Hepatocyte (in vitro differentiated cells): ENCODE measurements around the gene TTBK2. TPM values are rescaled to one million over a fixed set of nuclear protein-coding genes. Genes with fewer than 3 reads are reported as not detected.

Source experiments
- DNase-seq: peaks from one replicate; pipeline ENCODE4 v3.0.0-alpha.2; 2016; ENCODE audit warnings: low spot score
- H2AFZ ChIP-seq: fragments of 200-600 bp; sonication (generic); 2 replicates; pipeline ENCODE4 v1.6.0; 2016; ENCODE audit warnings: antibody characterized with exemption, mild to moderate bottlenecking
- H3K27ac ChIP-seq: fragments of 200-600 bp; sonication (generic); 2 replicates; pipeline ENCODE4 v1.5.1; 2016; ENCODE audit warnings: mild to moderate bottlenecking
- H3K27me3 ChIP-seq: fragments of 200-600 bp; sonication (generic); 2 replicates; pipeline ENCODE4 v1.6.1; 2016
- H3K36me3 ChIP-seq: fragments of 200-600 bp; sonication (generic); replicated peaks from 2 replicates; pipeline ENCODE4 v1.5.1; 2016; ENCODE audit warnings: low read depth; ENCODE audit not compliant: insufficient read depth
- H3K4me1 ChIP-seq: fragments of 200-600 bp; sonication (generic); 2 replicates; pipeline ENCODE4 v1.5.1; 2016; ENCODE audit warnings: mild to moderate bottlenecking, moderate library complexity; ENCODE audit not compliant: insufficient read depth
- H3K4me2 ChIP-seq: fragments of 200-600 bp; sonication (generic); 2 replicates; pipeline ENCODE4 v1.6.0; 2016
- H3K4me3 ChIP-seq: fragments of 200-600 bp; sonication (generic); 2 replicates; pipeline ENCODE4 v1.5.1; 2016; ENCODE audit warnings: mild to moderate bottlenecking
- H3K79me2 ChIP-seq: fragments of 200-600 bp; sonication (generic); 2 replicates; pipeline ENCODE4 v1.6.0; 2017; ENCODE audit warnings: mild to moderate bottlenecking
- H3K9me2 ChIP-seq: fragments of 200-600 bp; sonication (generic); replicated peaks from 2 replicates; pipeline ENCODE4 v1.6.0; 2017; ENCODE audit warnings: mild to moderate bottlenecking; ENCODE audit not compliant: insufficient read depth
- H3K9me3 ChIP-seq: fragments of 200-600 bp; sonication (generic); 2 replicates; pipeline ENCODE4 v1.5.1; 2016; ENCODE audit warnings: low read depth, mild to moderate bottlenecking
- H4K20me1 ChIP-seq: fragments of 200-600 bp; sonication (generic); 2 replicates; pipeline ENCODE4 v1.6.0; 2016; ENCODE audit warnings: mild to moderate bottlenecking; ENCODE audit not compliant: insufficient read depth, poor library complexity, severe bottlenecking
- EZH2 ChIP-seq: fragments of 200-600 bp; sonication (generic); IDR thresholded peaks from 2 replicates; pipeline ENCODE4 v1.6.1; 2016; ENCODE audit warnings: antibody characterized with exemption, mild to moderate bottlenecking, borderline replicate concordance
- EZH2phosphoT487 ChIP-seq: fragments of 200-600 bp; sonication (generic); IDR thresholded peaks from one replicate; pipeline ENCODE4 v1.6.1; 2018; ENCODE audit warnings: antibody characterized with exemption, mild to moderate bottlenecking, low read depth, moderate library complexity; ENCODE audit not compliant: unreplicated experiment, severe bottlenecking
- WGBS: methylation state at CpG from one replicate; pipeline ENCODE4 v1.1.6; 2016; ENCODE audit warnings: low lambda C conversion rate; ENCODE audit errors: missing lambda C conversion rate; 5-methylcytosine and 5-hydroxymethylcytosine counted together
- polyA plus RNA-seq: library from polyadenylated mRNA; unstranded; fragments of >200 nt; fragmentation: Nextera tagmentation; extraction: Ambion mirVana; gene quantifications from 2 replicates; pipeline ENCODE4 v1.2.1, GENCODE V29; 2016
- total RNA-seq: library from RNA; depleted of rRNA; stranded (reverse); fragments of >200 nt; gene quantifications from 2 replicates; pipeline ENCODE4 v1.2.3, GENCODE V29; 2014
- TF ChIP-seq, protein P1 (sequence below): fragments of 200-600 bp; sonication (generic); IDR thresholded peaks from 2 replicates; pipeline ENCODE4 v1.5.1; 2016; ENCODE audit warnings: antibody characterized with exemption, mild to moderate bottlenecking; ENCODE audit not compliant: poor library complexity

TTBK2 gene
- total and polyA plus RNA-seq, 2 experiments from 2014 or later = 3.8 to 8.5 TPM

DNA sequence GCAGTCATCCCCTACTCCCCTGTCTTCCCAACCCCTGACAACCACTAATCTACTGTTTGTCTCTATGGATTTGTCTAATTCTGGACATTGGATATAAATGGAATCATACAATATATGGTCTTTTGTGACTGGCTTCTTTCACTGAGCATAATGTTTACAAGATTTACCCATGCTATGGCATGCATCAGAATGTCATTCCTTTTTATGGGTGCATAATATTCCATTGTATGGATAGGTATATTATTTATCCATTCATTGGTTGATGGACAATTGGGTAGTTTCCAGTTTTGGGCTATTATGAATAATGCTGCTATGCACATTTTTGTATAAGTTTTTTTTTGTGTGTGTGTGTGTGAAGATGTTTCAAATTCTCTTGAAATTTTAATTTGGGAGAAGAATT lies 16.6 kb upstream of the TTBK2 start:
- Histone ChIP-seq H3K27ac (no peak overlapping the region), H3K36me3 (no peaks in the 10 kb centered on the region), H3K9me2 (no peaks in the 10 kb centered on the region), H2AFZ (no peak overlapping the region), H3K4me2 (no peak overlapping the region), H3K79me2 (no peaks in the 10 kb centered on the region), H4K20me1 (no peaks in the 10 kb centered on the region), H3K4me1 (no peaks in the 10 kb centered on the region), H3K4me3 (no peak overlapping the region), H3K27me3 (no peaks in the 10 kb centered on the region), H3K9me3 (no peaks in the 10 kb centered on the region)
- TF ChIP-seq, protein P1, sequence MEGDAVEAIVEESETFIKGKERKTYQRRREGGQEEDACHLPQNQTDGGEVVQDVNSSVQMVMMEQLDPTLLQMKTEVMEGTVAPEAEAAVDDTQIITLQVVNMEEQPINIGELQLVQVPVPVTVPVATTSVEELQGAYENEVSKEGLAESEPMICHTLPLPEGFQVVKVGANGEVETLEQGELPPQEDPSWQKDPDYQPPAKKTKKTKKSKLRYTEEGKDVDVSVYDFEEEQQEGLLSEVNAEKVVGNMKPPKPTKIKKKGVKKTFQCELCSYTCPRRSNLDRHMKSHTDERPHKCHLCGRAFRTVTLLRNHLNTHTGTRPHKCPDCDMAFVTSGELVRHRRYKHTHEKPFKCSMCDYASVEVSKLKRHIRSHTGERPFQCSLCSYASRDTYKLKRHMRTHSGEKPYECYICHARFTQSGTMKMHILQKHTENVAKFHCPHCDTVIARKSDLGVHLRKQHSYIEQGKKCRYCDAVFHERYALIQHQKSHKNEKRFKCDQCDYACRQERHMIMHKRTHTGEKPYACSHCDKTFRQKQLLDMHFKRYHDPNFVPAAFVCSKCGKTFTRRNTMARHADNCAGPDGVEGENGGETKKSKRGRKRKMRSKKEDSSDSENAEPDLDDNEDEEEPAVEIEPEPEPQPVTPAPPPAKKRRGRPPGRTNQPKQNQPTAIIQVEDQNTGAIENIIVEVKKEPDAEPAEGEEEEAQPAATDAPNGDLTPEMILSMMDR = no peak
- TF ChIP-seq EZH2phosphoT487 (no peak), EZH2 (no peak)
- no peak for DNase-seq

DNA sequence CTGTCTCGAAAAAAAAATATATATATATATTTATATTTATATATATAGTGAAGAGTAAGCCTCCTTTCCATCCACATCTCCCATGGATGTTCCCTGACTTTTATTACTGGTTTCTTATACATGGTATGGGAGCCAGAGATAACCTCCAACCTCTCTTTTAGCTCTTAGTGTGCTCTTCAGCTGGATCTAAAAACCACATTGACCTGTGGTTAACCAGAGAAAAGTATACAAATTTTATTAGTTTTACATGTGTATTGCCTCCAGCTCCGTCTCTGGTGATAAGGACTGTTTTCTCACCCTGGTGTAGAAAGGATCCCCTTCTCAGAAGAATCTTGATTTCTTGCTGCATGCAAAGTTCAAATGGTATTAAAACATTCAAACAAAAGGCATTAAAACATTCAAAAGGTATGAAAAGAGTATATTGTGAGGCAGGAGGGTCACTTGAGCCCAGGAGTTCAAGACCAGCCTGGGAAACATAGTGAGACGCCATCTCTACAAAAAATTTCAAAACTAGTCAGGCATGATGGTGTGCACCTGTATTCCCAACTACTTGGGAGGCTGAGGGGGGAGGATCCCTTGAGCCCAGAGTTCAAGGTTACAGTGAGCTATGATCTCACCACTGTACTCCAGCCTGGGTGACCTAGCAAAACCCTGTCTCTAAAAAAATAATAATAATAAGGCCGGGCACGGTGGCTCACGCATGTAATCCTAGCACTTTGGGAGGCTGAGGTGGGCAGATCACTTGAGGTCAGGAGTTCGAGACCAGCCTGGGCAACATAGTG lies 13.5 kb upstream of the TTBK2 start:
- DNase-seq = no peak
- H3K27me3 ChIP-seq = no peaks in the 10 kb centered on the region
- no peaks in the 10 kb centered on the region for H4K20me1 ChIP-seq
- TF ChIP-seq EZH2phosphoT487 = no peak
- TF ChIP-seq, protein P1 = no peak
- TF ChIP-seq EZH2 = no peak
- H3K79me2 ChIP-seq = no peaks in the 10 kb centered on the region
- no peaks in the 10 kb centered on the region for H3K36me3 ChIP-seq
- 75% methylated on average over 7 of the region's 7 CpGs for WGBS
- H2AFZ ChIP-seq = no peak overlapping the region
- no peak overlapping the region for H3K4me3 ChIP-seq
- H3K4me2 ChIP-seq = no peak overlapping the region
- H3K9me2 ChIP-seq = no peaks in the 10 kb centered on the region
- no peak overlapping the region for H3K27ac ChIP-seq
- H3K4me1 ChIP-seq = no peaks in the 10 kb centered on the region
- no peaks in the 10 kb centered on the region for H3K9me3 ChIP-seq

DNA sequence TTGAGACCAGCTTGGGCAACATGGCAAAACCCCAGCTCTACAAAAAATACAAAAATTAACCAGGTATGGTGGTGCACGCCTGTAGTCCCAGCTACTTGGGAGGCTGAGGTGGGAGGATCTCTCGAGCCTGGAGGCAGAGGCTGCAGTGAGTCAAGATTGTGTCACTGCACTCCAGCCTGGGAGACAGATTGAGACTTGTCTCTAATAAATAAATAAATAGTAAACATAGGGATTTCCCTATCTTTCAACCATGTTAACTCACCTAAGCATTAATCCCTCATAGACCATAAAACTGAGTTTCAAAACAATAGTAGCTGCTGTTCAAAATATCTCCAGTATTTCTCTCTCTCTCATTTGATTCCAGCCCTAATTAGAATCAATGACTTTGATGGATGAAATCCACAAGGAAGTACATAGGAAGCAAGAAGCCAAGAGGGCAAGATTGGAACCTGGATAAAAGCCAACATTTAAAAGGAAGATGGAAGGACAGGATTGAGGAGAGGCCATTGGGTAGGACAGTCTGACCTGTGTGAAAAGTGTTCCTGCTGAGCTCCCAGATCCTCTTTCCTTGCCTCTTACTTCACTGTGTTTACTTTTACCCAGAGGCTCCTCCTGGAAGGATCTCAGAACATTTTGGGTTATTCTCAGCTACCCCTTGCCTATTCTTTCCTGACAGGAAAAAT lies 12.4 kb upstream of the TTBK2 start:
- DNase-seq = no peak
- no peaks in the 10 kb centered on the region for H3K9me2 ChIP-seq
- no peaks in the 10 kb centered on the region for H3K79me2 ChIP-seq
- no peak overlapping the region for H3K27ac ChIP-seq
- H3K4me2 ChIP-seq = no peak overlapping the region
- H4K20me1 ChIP-seq = no peaks in the 10 kb centered on the region
- TF ChIP-seq, protein P1 = no peak
- TF ChIP-seq EZH2phosphoT487 (no peak), EZH2 (no peak)
- no peaks in the 10 kb centered on the region for H3K4me1 ChIP-seq
- H2AFZ ChIP-seq = no peak overlapping the region
- no peaks in the 10 kb centered on the region for H3K27me3 ChIP-seq
- no peaks in the 10 kb centered on the region for H3K9me3 ChIP-seq
- H3K36me3 ChIP-seq = no peaks in the 10 kb centered on the region
- 93% methylated on average over 2 of the region's 2 CpGs for WGBS
- no peak overlapping the region for H3K4me3 ChIP-seq
